Bronchial epithelial cell (primary cell): ENCODE results near the gene CAPZB. TPM values are rescaled to one million over a fixed set of nuclear protein-coding genes. Genes with fewer than 3 reads are reported as not detected.

Experiments
- DNase-seq: peaks from one replicate; pipeline ENCODE4 v3.0.0-alpha.2; 2010; ENCODE audit warnings: low read depth
- FAIRE-seq: peaks from 2 replicates; lab custom pipeline; 2011; peaks lifted over from hg19 to GRCh38; lab: Jason Lieb, UNC
- H3K27me3 ChIP-seq: 2 replicates; pipeline ENCODE4 v1.5.1; 2011; ENCODE audit warnings: low read length; ENCODE audit not compliant: control insufficient read depth, insufficient read depth
- H3K36me3 ChIP-seq: 2 replicates; pipeline ENCODE4 v1.5.1; 2011; ENCODE audit warnings: low read length; ENCODE audit not compliant: control insufficient read depth, insufficient read depth
- H3K4me3 ChIP-seq: 2 replicates; pipeline ENCODE4 v1.5.1; 2011; ENCODE audit warnings: mild to moderate bottlenecking, low read depth, low read length, control low read depth
- total RNA-seq: library from RNA; depleted of rRNA; stranded (reverse); fragments of >200 nt; gene quantifications from 2 replicates; pipeline ENCODE4 v1.2.1, GENCODE V29; 2014
- TF ChIP-seq, protein P1 (sequence below): IDR thresholded peaks from 2 replicates; pipeline ENCODE4 v1.5.1; 2011; ENCODE audit warnings: mild to moderate bottlenecking, moderate library complexity, low read length, control low read depth, inconsistent platforms; ENCODE audit not compliant: insufficient read depth, severe bottlenecking

Gene CAPZB
- total RNA-seq, 1 donor from 2014 or later: 73.5 TPM

DNA sequence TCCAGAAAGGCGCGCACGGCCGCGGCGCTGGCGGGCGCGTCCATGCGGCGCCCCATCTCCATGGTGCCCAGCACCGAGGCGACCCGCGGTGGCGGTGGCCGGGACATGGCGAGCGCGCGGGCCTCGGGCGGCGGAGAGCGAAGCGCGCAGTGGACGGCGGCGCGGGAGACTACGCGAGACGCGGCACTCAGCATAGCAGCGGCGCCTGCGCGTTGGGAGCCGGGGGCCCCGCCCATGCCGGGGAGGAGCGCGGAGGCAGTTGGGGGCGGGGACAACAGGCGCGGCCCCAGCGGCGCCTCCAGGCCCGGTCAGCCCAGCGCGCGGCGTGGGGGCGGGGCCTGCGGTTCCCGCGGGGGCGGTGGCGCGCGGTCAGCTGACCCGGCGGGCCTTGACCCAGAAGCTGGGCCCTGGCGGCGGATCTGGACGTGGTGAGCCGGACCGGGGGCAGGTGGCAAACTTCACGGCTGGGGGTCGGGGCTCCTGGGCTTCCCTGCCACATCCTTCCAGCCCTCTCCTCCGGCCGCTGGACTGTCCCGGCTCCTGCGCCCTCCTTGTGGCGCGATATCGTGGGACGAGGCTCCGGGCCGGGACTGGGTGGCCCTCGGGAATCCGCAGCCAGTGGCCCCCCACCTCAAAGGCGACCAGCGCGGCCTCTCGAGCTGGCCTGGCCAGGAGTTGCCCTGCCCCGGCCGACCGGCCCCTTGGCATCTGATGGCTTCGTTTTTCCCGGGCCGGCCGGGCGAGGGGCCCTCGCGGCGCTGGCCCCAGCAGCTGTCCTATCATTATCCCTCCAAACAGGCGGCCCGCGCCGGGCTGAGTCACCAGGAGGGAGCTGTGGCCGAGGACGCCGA is 173.2 kb downstream of the CAPZB start, which contains the start of the genes AKR7A2 and SLC66A1:
AKR7A2 (minus strand) TSS at position 214 of the 851 bp plus-strand sequence; CDS start at position 194, 20 bp downstream.
SLC66A1 (plus strand) TSS at position 396 of the 851 bp plus-strand sequence. CDS start 5,352 bp downstream, outside the sequence.
- DNase-seq: peak; percentile 72
- Histone ChIP-seq H3K36me3 (peaks cover 10% of the 10 kb centered on the region), H3K27me3 (no peaks in the 10 kb centered on the region), H3K4me3 (peak within 1 kb of the TSS; percentile 83)
- FAIRE-seq: no peak
- TF ChIP-seq, protein P1, sequence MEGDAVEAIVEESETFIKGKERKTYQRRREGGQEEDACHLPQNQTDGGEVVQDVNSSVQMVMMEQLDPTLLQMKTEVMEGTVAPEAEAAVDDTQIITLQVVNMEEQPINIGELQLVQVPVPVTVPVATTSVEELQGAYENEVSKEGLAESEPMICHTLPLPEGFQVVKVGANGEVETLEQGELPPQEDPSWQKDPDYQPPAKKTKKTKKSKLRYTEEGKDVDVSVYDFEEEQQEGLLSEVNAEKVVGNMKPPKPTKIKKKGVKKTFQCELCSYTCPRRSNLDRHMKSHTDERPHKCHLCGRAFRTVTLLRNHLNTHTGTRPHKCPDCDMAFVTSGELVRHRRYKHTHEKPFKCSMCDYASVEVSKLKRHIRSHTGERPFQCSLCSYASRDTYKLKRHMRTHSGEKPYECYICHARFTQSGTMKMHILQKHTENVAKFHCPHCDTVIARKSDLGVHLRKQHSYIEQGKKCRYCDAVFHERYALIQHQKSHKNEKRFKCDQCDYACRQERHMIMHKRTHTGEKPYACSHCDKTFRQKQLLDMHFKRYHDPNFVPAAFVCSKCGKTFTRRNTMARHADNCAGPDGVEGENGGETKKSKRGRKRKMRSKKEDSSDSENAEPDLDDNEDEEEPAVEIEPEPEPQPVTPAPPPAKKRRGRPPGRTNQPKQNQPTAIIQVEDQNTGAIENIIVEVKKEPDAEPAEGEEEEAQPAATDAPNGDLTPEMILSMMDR: peak; percentile 1

DNA sequence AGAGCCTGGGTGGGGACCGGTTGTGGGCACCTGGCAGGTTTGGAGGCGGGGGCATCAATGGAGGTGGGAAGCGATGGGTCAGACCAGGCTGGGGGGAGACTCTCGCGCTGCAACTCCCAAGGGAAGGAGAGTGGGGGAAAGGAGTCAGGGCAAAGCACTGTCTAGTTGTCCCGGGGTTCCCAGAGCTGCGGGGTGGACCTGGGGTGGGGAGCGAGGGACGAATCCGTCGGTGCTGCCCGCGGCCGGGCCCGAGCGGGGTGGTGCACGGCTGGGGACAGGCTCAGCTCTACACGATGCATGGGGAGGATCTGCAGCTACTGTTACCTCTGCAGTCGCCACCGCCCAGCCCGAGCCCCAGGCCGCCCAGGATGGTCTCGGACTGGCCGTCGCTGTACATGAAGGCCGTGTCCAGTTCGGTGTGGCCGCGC is 173.8 kb downstream of the CAPZB start:
- H3K36me3 ChIP-seq: peaks cover 13% of the 10 kb centered on the region
- no peak for FAIRE-seq
- DNase-seq: no peak
- TF ChIP-seq, protein P1: no peak
- peak overlapping the region; percentile 83 for H3K4me3 ChIP-seq
- no peaks in the 10 kb centered on the region for H3K27me3 ChIP-seq

DNA sequence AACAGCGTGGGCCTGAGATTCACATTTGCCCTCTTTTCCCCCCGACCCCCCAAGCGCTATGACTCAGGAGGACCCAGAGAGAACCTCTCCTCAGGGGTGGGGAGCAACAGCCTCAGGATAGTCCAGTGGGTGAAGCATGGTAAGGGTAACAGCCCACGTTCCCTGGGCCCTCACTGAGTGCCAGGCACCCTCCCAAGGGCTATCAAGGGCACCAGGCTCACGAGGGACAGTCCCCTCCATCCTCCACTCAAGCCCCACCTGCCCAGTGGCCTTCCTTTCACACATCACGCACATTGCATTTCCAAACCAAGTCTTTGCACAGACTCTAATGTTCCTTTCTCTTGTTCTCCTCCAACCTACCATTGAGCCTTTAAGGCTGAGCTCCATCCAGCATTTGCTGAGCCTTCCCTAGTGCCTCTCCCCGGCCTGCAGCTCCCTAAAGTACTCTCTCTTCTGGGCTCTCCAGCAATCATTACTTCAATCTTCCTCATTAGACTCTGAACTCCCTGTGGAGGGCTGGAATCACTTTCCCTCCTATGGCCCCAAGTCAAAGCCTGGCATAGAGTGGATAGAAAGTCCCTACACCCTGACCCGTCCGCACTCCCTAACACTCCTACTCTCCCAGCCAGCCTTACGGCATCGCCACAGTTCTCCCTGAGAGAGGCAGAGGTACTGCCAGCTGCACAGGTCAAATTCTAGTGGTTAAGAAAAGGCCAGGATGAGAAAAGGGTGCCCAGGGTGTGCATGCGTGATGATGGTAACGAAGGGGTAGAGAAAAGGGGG is 174.4 kb downstream of the CAPZB start:
- Histone ChIP-seq H3K4me3 (peak overlapping the region; percentile 83), H3K36me3 (peaks cover 13% of the 10 kb centered on the region), H3K27me3 (no peaks in the 10 kb centered on the region)
- FAIRE-seq: no peak
- DNase-seq: no peak
- TF ChIP-seq, protein P1: no peak

DNA sequence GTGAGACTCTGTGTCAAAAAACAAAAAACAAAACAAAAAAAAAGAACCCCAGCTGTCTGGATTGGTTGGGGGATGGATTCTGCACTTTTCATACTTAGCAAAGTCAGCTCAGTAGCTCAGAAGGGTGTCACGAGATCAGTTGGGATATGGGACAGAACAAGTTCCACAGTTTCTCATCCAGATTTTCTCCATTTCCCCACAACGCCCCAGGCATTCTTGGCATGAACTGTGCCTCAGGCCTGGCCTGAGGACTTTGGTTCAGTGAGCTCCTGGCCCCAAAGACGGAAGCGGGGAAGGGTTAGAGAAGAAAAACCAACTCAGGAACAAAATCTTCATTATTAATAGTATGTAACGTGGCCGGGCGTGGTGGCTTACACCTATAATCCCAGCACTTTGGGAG is 175.3 kb downstream of the CAPZB start:
- DNase-seq: no peak
- Histone ChIP-seq H3K36me3 (peaks cover 16% of the 10 kb centered on the region), H3K27me3 (no peaks in the 10 kb centered on the region), H3K4me3 (no peak overlapping the region)
- FAIRE-seq: no peak
- TF ChIP-seq, protein P1: no peak

GRCh38 chr1:19309123-19309813 is 176.1 kb downstream of the CAPZB start:
- FAIRE-seq: no peak
- TF ChIP-seq, protein P1: no peak

More at GRCh38 chr1:19309123-19309813, 176.1 kb downstream of the CAPZB start:
- peak; percentile 53 for DNase-seq
- Histone ChIP-seq H3K36me3 (peaks cover 16% of the 10 kb centered on the region), H3K4me3 (no peak overlapping the region), H3K27me3 (no peaks in the 10 kb centered on the region)
